Prostate gland (tissue), 2 donors: ENCODE results near the gene PRRC2A.

ENCODE experiments used
- POLR2AphosphoS5 ChIP-seq: sonication (generic); formaldehyde crosslinking; IDR thresholded peaks from one replicate; pipeline ENCODE4 v1.6.1; 2017; ENCODE audit warnings: antibody characterized with exemption
- TF ChIP-seq, protein P1 (sequence below), 4 experiments: fragments of 200-600 bp in 2 of 4; fragments of 450-650 bp in 2 of 4; sonication (generic) in 2 of 4; IDR thresholded peaks; 1 replicate in 3 of 4; 2 replicates in 1 of 4; pipeline ENCODE4 v1.5.1; 2016 to 2019; ENCODE audit warnings: antibody characterized with exemption in 4 of 4, mild to moderate bottlenecking in 2 of 4, moderate library complexity in 2 of 4

DNA sequence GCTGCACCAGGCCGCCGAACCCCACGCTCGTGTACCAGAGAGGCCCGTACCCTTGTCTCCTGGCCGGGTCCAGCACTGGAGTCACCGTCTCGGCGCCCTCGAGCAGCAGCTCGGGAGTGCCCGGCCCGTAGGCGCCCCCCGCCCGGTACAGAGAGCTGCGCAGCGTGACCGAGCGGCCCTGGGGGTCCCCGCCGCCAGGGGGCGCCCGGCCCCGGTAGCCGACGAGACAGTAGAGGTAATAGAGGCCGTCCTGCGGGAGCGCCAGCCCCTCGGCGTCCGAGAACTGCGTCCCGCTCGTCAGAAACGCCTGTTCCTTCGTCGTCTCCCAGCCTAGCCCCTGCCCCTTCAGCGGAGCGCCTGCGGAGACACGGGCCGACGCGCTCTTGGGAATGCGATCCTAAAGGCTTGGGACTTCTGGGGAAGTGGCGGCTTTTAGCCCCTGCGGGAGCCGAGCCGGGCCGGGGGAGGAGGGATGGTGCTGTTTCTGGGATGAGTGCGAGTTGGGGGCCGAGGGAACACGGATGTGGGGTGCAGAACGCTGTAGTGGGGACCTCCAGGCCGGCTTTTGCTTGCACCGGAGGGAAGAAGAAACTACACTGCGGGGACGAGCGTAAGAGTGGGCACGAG, 39.6 kb upstream of the PRRC2A start:
- TF ChIP-seq, protein P1, sequence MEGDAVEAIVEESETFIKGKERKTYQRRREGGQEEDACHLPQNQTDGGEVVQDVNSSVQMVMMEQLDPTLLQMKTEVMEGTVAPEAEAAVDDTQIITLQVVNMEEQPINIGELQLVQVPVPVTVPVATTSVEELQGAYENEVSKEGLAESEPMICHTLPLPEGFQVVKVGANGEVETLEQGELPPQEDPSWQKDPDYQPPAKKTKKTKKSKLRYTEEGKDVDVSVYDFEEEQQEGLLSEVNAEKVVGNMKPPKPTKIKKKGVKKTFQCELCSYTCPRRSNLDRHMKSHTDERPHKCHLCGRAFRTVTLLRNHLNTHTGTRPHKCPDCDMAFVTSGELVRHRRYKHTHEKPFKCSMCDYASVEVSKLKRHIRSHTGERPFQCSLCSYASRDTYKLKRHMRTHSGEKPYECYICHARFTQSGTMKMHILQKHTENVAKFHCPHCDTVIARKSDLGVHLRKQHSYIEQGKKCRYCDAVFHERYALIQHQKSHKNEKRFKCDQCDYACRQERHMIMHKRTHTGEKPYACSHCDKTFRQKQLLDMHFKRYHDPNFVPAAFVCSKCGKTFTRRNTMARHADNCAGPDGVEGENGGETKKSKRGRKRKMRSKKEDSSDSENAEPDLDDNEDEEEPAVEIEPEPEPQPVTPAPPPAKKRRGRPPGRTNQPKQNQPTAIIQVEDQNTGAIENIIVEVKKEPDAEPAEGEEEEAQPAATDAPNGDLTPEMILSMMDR (IDR thresholded peaks at IDR 0.05): peak; percentile 92 to 98 (median 96)
- TF ChIP-seq POLR2AphosphoS5: peak; percentile 61
